Measurements from ENCODE around the gene FRMD4B.
"Not testable (repeated sequence)": the region's sequence is repeated elsewhere in the genome, so short reads cannot be mapped to it uniquely, and the experiment has no call there.

The FRMD4B gene

GRCh38 chr3:69288161-69288895 lies 97.6 kb downstream of the FRMD4B start:
- no peak overlapping the region for H3K27ac ChIP-seq
- no peak for TF ChIP-seq FOXP2 (optimal IDR thresholded peaks at IDR 0.05; ENCODE audit: control extremely low read depth, extremely low read length, insufficient read depth)
- TF ChIP-seq EZH2 (IDR thresholded peaks at IDR 0.05), result no peak
- no peak for TF ChIP-seq POLR2AphosphoS5 (IDR thresholded peaks at IDR 0.05; ENCODE audit: borderline replicate concordance, low read depth, low read length)
- DNase-seq (ENCODE audit: low read depth, low spot score), result no peak
- H3K4me3 ChIP-seq, result no peak overlapping the region
- H3K9ac ChIP-seq (ENCODE audit: insufficient read length), result no peak overlapping the region
- no peaks in the 10 kb centered on the region for H3K36me3 ChIP-seq (ENCODE audit: insufficient read depth, low read length)
- H3K9me3 ChIP-seq (ENCODE audit: low read depth, low read length), result no peaks in the 10 kb centered on the region

- Histone ChIP-seq H3K9ac (ENCODE audit: insufficient read length) (no peak overlapping the region), H3K36me3 (ENCODE audit: insufficient read depth, low read length) (no peaks in the 10 kb centered on the region), H3K27ac (no peak overlapping the region), H3K4me3 (no peak overlapping the region), H3K9me3 (ENCODE audit: low read depth, low read length) (no peaks in the 10 kb centered on the region)
- DNase-seq (ENCODE audit: low read depth, low spot score), result no peak
- TF ChIP-seq FOXP2 (optimal IDR thresholded peaks at IDR 0.05; ENCODE audit: control extremely low read depth, extremely low read length, insufficient read depth) (no peak), EZH2 (IDR thresholded peaks at IDR 0.05) (no peak), POLR2AphosphoS5 (IDR thresholded peaks at IDR 0.05; ENCODE audit: borderline replicate concordance, low read depth, low read length) (no peak)
Measured at GRCh38 chr3:69283913-69284611, 101.8 kb downstream of the FRMD4B start.

- no peaks in the 10 kb centered on the region for H3K9me3 ChIP-seq (ENCODE audit: low read depth, low read length)
- H3K27ac ChIP-seq, result no peak overlapping the region
- no peaks in the 10 kb centered on the region for H3K36me3 ChIP-seq (ENCODE audit: insufficient read depth, low read length)
- no peak overlapping the region for H3K9ac ChIP-seq (ENCODE audit: insufficient read length)
- TF ChIP-seq POLR2AphosphoS5 (IDR thresholded peaks at IDR 0.05; ENCODE audit: borderline replicate concordance, low read depth, low read length) (no peak), FOXP2 (optimal IDR thresholded peaks at IDR 0.05; ENCODE audit: control extremely low read depth, extremely low read length, insufficient read depth) (no peak), EZH2 (IDR thresholded peaks at IDR 0.05) (no peak)
- no peak overlapping the region for H3K4me3 ChIP-seq
- DNase-seq (ENCODE audit: low read depth, low spot score), result no peak
Measured at GRCh38 chr3:69283496-69283895, 102.4 kb downstream of the FRMD4B start.

- Histone ChIP-seq H3K36me3 (ENCODE audit: insufficient read depth, low read length) (no peaks in the 10 kb centered on the region), H3K9ac (ENCODE audit: insufficient read length) (no peak overlapping the region), H3K9me3 (ENCODE audit: low read depth, low read length) (no peaks in the 10 kb centered on the region), H3K27ac (no peak overlapping the region), H3K4me3 (no peak overlapping the region)
- TF ChIP-seq FOXP2 (optimal IDR thresholded peaks at IDR 0.05; ENCODE audit: control extremely low read depth, extremely low read length, insufficient read depth) (no peak), POLR2AphosphoS5 (IDR thresholded peaks at IDR 0.05; ENCODE audit: borderline replicate concordance, low read depth, low read length) (no peak), EZH2 (IDR thresholded peaks at IDR 0.05) (no peak)
- DNase-seq (ENCODE audit: low read depth, low spot score), result no peak
Measured at GRCh38 chr3:69282181-69282580, 103.7 kb downstream of the FRMD4B start.

- H3K9ac ChIP-seq (ENCODE audit: insufficient read length); H3K9me3 ChIP-seq (ENCODE audit: low read depth, low read length); DNase-seq (ENCODE audit: low read depth, low spot score); H3K4me3 ChIP-seq; H3K27ac ChIP-seq; H3K36me3 ChIP-seq (ENCODE audit: insufficient read depth, low read length): not testable (repeated sequence)
Measured at GRCh38 chr3:69277403-69277802, 108.5 kb downstream of the FRMD4B start.

GRCh38 chr3:69276884-69277283 lies 109.0 kb downstream of the FRMD4B start:
- H3K9me3 ChIP-seq (ENCODE audit: low read depth, low read length), result no peaks in the 10 kb centered on the region
- H3K36me3 ChIP-seq (ENCODE audit: insufficient read depth, low read length), result no peaks in the 10 kb centered on the region
- H3K27ac ChIP-seq, result no peak overlapping the region
- H3K9ac ChIP-seq (ENCODE audit: insufficient read length), result no peak overlapping the region
- no peak overlapping the region for H3K4me3 ChIP-seq
- no peak for DNase-seq (ENCODE audit: low read depth, low spot score)
- TF ChIP-seq FOXP2 (optimal IDR thresholded peaks at IDR 0.05; ENCODE audit: control extremely low read depth, extremely low read length, insufficient read depth) (no peak), POLR2AphosphoS5 (IDR thresholded peaks at IDR 0.05; ENCODE audit: borderline replicate concordance, low read depth, low read length) (no peak), EZH2 (IDR thresholded peaks at IDR 0.05) (no peak)

- H3K9ac ChIP-seq (ENCODE audit: insufficient read length); H3K9me3 ChIP-seq (ENCODE audit: low read depth, low read length); H3K36me3 ChIP-seq (ENCODE audit: insufficient read depth, low read length); DNase-seq (ENCODE audit: low read depth, low spot score); H3K27ac ChIP-seq; H3K4me3 ChIP-seq: not testable (repeated sequence)
Measured at GRCh38 chr3:69276191-69276590, 109.7 kb downstream of the FRMD4B start.

- Histone ChIP-seq H3K4me3 (no peak overlapping the region), H3K36me3 (ENCODE audit: insufficient read depth, low read length) (no peaks in the 10 kb centered on the region), H3K27ac (no peak overlapping the region), H3K9me3 (ENCODE audit: low read depth, low read length) (no peaks in the 10 kb centered on the region), H3K9ac (ENCODE audit: insufficient read length) (no peak overlapping the region)
- TF ChIP-seq EZH2 (IDR thresholded peaks at IDR 0.05) (no peak), POLR2AphosphoS5 (IDR thresholded peaks at IDR 0.05; ENCODE audit: borderline replicate concordance, low read depth, low read length) (no peak), FOXP2 (optimal IDR thresholded peaks at IDR 0.05; ENCODE audit: control extremely low read depth, extremely low read length, insufficient read depth) (no peak)
- DNase-seq (ENCODE audit: low read depth, low spot score), result no peak
Measured at GRCh38 chr3:69273896-69274295, 112.0 kb downstream of the FRMD4B start.

- Histone ChIP-seq H3K9me3 (ENCODE audit: low read depth, low read length) (no peaks in the 10 kb centered on the region), H3K4me3 (no peak overlapping the region), H3K9ac (ENCODE audit: insufficient read length) (no peak overlapping the region), H3K36me3 (ENCODE audit: insufficient read depth, low read length) (no peaks in the 10 kb centered on the region), H3K27ac (no peak overlapping the region)
- TF ChIP-seq EZH2 (IDR thresholded peaks at IDR 0.05) (no peak), FOXP2 (optimal IDR thresholded peaks at IDR 0.05; ENCODE audit: control extremely low read depth, extremely low read length, insufficient read depth) (no peak), POLR2AphosphoS5 (IDR thresholded peaks at IDR 0.05; ENCODE audit: borderline replicate concordance, low read depth, low read length) (no peak)
- no peak for DNase-seq (ENCODE audit: low read depth, low spot score)
Measured at GRCh38 chr3:69272556-69272955, 113.3 kb downstream of the FRMD4B start.

Data from SK-N-MC (cell line).